HFFc6 (cell line): ENCODE measurements around the gene CD300LG. TPM values are rescaled to one million over a fixed set of nuclear protein-coding genes. Genes with fewer than 3 reads are reported as not detected.

Experiments
- DNase-seq: peaks from one replicate; pipeline ENCODE4 v3.0.0-alpha.2; 2018
- H3K27ac Mint-ChIP-seq: 2 replicates; pipeline ENCODE4 v1.8.0; 2020; ENCODE audit warnings: mild to moderate bottlenecking, mixed read lengths
- H3K27me3 Mint-ChIP-seq: 2 replicates; pipeline ENCODE4 v1.8.0; 2021; ENCODE audit warnings: mild to moderate bottlenecking, moderate library complexity, mixed read lengths; ENCODE audit not compliant: insufficient read depth
- H3K36me3 Mint-ChIP-seq: 2 replicates; pipeline ENCODE4 v1.8.0; 2021; ENCODE audit warnings: low read depth, mixed read lengths
- H3K4me1 Mint-ChIP-seq: 2 replicates; pipeline ENCODE4 v1.8.0; 2020; ENCODE audit warnings: low read depth, mixed read lengths
- H3K4me3 Mint-ChIP-seq: 2 replicates; pipeline ENCODE4 v1.8.0; 2020; ENCODE audit warnings: mild to moderate bottlenecking, moderate library complexity, mixed read lengths
- H3K9me3 Mint-ChIP-seq: 2 replicates; pipeline ENCODE4 v1.8.0; 2020; ENCODE audit warnings: mild to moderate bottlenecking, mixed read lengths
- CTCF ChIP-seq: fragments of 200-600 bp; sonication (generic); IDR thresholded peaks from 2 replicates; pipeline ENCODE4 v1.5.0; 2021; ENCODE audit warnings: antibody characterized with exemption, mild to moderate bottlenecking
- total RNA-seq, 6 experiments: library from RNA; stranded (reverse); fragmentation: NEBNext Ultra II Directional; extraction: Animal tissue kit (Norgen Biotek cat#: 25700); gene quantifications; 2 replicates in 1 of 6; 3 replicates in 5 of 6; pipeline ENCODE4 v1.2.3, GENCODE V29; 2021

CD300LG gene
- total RNA-seq, 6 experiments from 2014 or later: not detected

- Mint-ChIP-seq H3K27me3 (peaks cover under 1% of the 10 kb centered on the region; the same call in 1 of the 2 replicates), H3K9me3 (no peaks in the 10 kb centered on the region), H3K36me3 (peaks cover 28% of the 10 kb centered on the region), H3K4me3 (no peak overlapping the region), H3K4me1 (peaks cover 12% of the 10 kb centered on the region), H3K27ac (no peak overlapping the region)
- no peak for TF ChIP-seq CTCF
- DNase-seq: no peak
Measured at GRCh38 chr17:43825567-43825966, 21.4 kb upstream of the CD300LG start.

- H3K4me1 Mint-ChIP-seq: peaks cover 19% of the 10 kb centered on the region
- no peak overlapping the region for H3K27ac Mint-ChIP-seq
- TF ChIP-seq CTCF: no peak
- H3K27me3 Mint-ChIP-seq: peaks cover 2% of the 10 kb centered on the region
- no peaks in the 10 kb centered on the region for H3K9me3 Mint-ChIP-seq
- H3K4me3 Mint-ChIP-seq: no peak overlapping the region
- DNase-seq: no peak
- H3K36me3 Mint-ChIP-seq: peaks cover 30% of the 10 kb centered on the region
Measured at GRCh38 chr17:43826206-43826605, 20.8 kb upstream of the CD300LG start.

- no peak for DNase-seq
- no peak overlapping the region for H3K27ac Mint-ChIP-seq
- H3K27me3 Mint-ChIP-seq: peaks cover 5% of the 10 kb centered on the region; the same call in 1 of the 2 replicates
Measured at GRCh38 chr17:43827596-43827995, 19.4 kb upstream of the CD300LG start.

GRCh38 chr17:43829738-43830137 lies 17.2 kb upstream of the CD300LG start:
- no peak overlapping the region for H3K4me3 Mint-ChIP-seq
- no peak for TF ChIP-seq CTCF
- peaks cover 5% of the 10 kb centered on the region for H3K27me3 Mint-ChIP-seq

More at GRCh38 chr17:43827596-43827995, 19.4 kb upstream of the CD300LG start:
- Mint-ChIP-seq H3K9me3 (no peaks in the 10 kb centered on the region), H3K36me3 (peaks cover 24% of the 10 kb centered on the region), H3K4me3 (no peak overlapping the region), H3K4me1 (peaks cover 32% of the 10 kb centered on the region)
- TF ChIP-seq CTCF: no peak

GRCh38 chr17:43830510-43831140 lies 16.4 kb upstream of the CD300LG start:
- H3K4me3 Mint-ChIP-seq: no peak overlapping the region
- peaks cover 12% of the 10 kb centered on the region; the same call in 1 of the 2 replicates for H3K36me3 Mint-ChIP-seq
- H3K9me3 Mint-ChIP-seq: no peaks in the 10 kb centered on the region

More at GRCh38 chr17:43829738-43830137, 17.2 kb upstream of the CD300LG start:
- Mint-ChIP-seq H3K36me3 (peaks cover 12% of the 10 kb centered on the region; the same call in 1 of the 2 replicates), H3K9me3 (no peaks in the 10 kb centered on the region), H3K27ac (no peak overlapping the region), H3K4me1 (peaks cover 32% of the 10 kb centered on the region)
- DNase-seq: no peak

More at GRCh38 chr17:43830510-43831140, 16.4 kb upstream of the CD300LG start:
- Mint-ChIP-seq H3K4me1 (peaks cover 32% of the 10 kb centered on the region), H3K27me3 (peaks cover 5% of the 10 kb centered on the region), H3K27ac (no peak overlapping the region)
- DNase-seq: no peak
- no peak for TF ChIP-seq CTCF
